IgD-negative memory B cell (primary cell): ENCODE measurements around the gene USP9Y. TPM values are rescaled to one million over a fixed set of nuclear protein-coding genes. Genes with fewer than 3 reads are reported as not detected.

Experiments used
- H3K27ac Mint-ChIP-seq, 3 donors: one replicate each; pipeline ENCODE4 v1.8.0; 2020 to 2022; ENCODE audit warnings: mild to moderate bottlenecking in 3 of 3, mixed read lengths in 3 of 3, moderate library complexity in 1 of 3
- H3K27me3 Mint-ChIP-seq: one replicate; pipeline ENCODE4 v1.8.0; 2021; ENCODE audit warnings: mixed read lengths
- H3K36me3 Mint-ChIP-seq: one replicate; pipeline ENCODE4 v1.8.0; 2020; ENCODE audit warnings: mild to moderate bottlenecking, mixed read lengths
- H3K4me1 Mint-ChIP-seq, 3 donors: one replicate each; pipeline ENCODE4 v1.8.0; 2020 to 2022; ENCODE audit warnings: mixed read lengths in 3 of 3, mild to moderate bottlenecking in 1 of 3
- H3K4me3 Mint-ChIP-seq, 4 donors: one replicate each; pipeline ENCODE4 v1.8.0; 2020 to 2022; ENCODE audit warnings: mild to moderate bottlenecking in 4 of 4, mixed read lengths in 4 of 4, moderate library complexity in 3 of 4
- H3K9me3 Mint-ChIP-seq, 3 donors: one replicate each; pipeline ENCODE4 v1.8.0; 2020 to 2021; ENCODE audit warnings: mixed read lengths in 3 of 3, mild to moderate bottlenecking in 1 of 3
- polyA plus RNA-seq: library from polyadenylated mRNA; unstranded; fragments of 300-500 nt; fragmentation: Illumina TruSeq; gene quantifications from one replicate; pipeline ENCODE4 v1.2.3, GENCODE V29; 2021

Gene USP9Y
- polyA plus RNA-seq, 1 donor from 2014 or later = not detected

GRCh38 chrY:12855791-12856275 is 154.8 kb downstream of the USP9Y start:
- no peaks in the 10 kb centered on the region for H3K4me1 Mint-ChIP-seq
- no peak overlapping the region for H3K27ac Mint-ChIP-seq
- H3K9me3 Mint-ChIP-seq = no peaks in the 10 kb centered on the region
- H3K4me3 Mint-ChIP-seq = no peak overlapping the region
- no peaks in the 10 kb centered on the region for H3K36me3 Mint-ChIP-seq
- no peaks in the 10 kb centered on the region for H3K27me3 Mint-ChIP-seq

- Mint-ChIP-seq H3K4me1 (no peaks in the 10 kb centered on the region), H3K4me3 (no peak overlapping the region), H3K27me3 (no peaks in the 10 kb centered on the region), H3K36me3 (no peaks in the 10 kb centered on the region), H3K9me3 (no peaks in the 10 kb centered on the region), H3K27ac (no peak overlapping the region)
Observed at GRCh38 chrY:12867960-12868359, 166.9 kb downstream of the USP9Y start.

- Mint-ChIP-seq H3K27ac (no peak overlapping the region), H3K4me1 (no peaks in the 10 kb centered on the region), H3K27me3 (no peaks in the 10 kb centered on the region), H3K36me3 (no peaks in the 10 kb centered on the region), H3K9me3 (no peaks in the 10 kb centered on the region), H3K4me3 (no peak overlapping the region)
Observed at GRCh38 chrY:12896973-12897372, 195.9 kb downstream of the USP9Y start.

- Mint-ChIP-seq H3K4me1 (no peaks in the 10 kb centered on the region), H3K27me3 (no peaks in the 10 kb centered on the region), H3K36me3 (no peaks in the 10 kb centered on the region), H3K4me3 (no peak overlapping the region), H3K27ac (no peak overlapping the region), H3K9me3 (no peaks in the 10 kb centered on the region)
Observed at GRCh38 chrY:12898604-12899003, 197.6 kb downstream of the USP9Y start.

GRCh38 chrY:12904618-12905516 is 203.8 kb downstream of the USP9Y start, which contains the start of gene DDX3Y:
TSS of gene DDX3Y (plus strand) at chrY:12904868. CDS start at chrY:12904937, 69 bp downstream.
- no peaks in the 10 kb centered on the region for H3K27me3 Mint-ChIP-seq
- no peak within 1 kb of the TSS for H3K4me3 Mint-ChIP-seq
- H3K27ac Mint-ChIP-seq = no peak within 1 kb of the TSS
- H3K9me3 Mint-ChIP-seq = no peaks in the 10 kb centered on the region
- H3K36me3 Mint-ChIP-seq = no peaks in the 10 kb centered on the region
- no peaks in the 10 kb centered on the region for H3K4me1 Mint-ChIP-seq

GRCh38 chrY:12905517-12905872 is 204.5 kb downstream of the USP9Y start:
- H3K36me3 Mint-ChIP-seq = no peaks in the 10 kb centered on the region
- no peaks in the 10 kb centered on the region for H3K27me3 Mint-ChIP-seq
- no peaks in the 10 kb centered on the region for H3K9me3 Mint-ChIP-seq
- no peak overlapping the region for H3K27ac Mint-ChIP-seq
- H3K4me3 Mint-ChIP-seq = no peak overlapping the region
- no peaks in the 10 kb centered on the region for H3K4me1 Mint-ChIP-seq

GRCh38 chrY:12905895-12906294 is 204.9 kb downstream of the USP9Y start:
- Mint-ChIP-seq H3K36me3 (no peaks in the 10 kb centered on the region), H3K27me3 (no peaks in the 10 kb centered on the region), H3K4me1 (no peaks in the 10 kb centered on the region), H3K27ac (no peak overlapping the region), H3K9me3 (no peaks in the 10 kb centered on the region), H3K4me3 (no peak overlapping the region)

Other genes with a start within 250 kb of the USP9Y start
- gene DDX3Y, start 203.6 kb downstream of the USP9Y start, polyA plus RNA-seq = not detected